GM12873 (cell line): Measurements from ENCODE around the gene ZNF444.

Experiments used
- CTCF ChIP-seq: IDR thresholded peaks from 2 replicates; pipeline ENCODE4 v1.5.1; 2012; ENCODE audit warnings: low read depth, mild to moderate bottlenecking, moderate library complexity, low read length, control low read depth; ENCODE audit not compliant: insufficient read depth; ENCODE audit errors: missing control alignments

ZNF444 gene

GRCh38 chr19:56110515-56111448 is 30.3 kb upstream of the ZNF444 start:
- no peak for TF ChIP-seq CTCF

GRCh38 chr19:56111601-56112312 is 29.3 kb upstream of the ZNF444 start:
- TF ChIP-seq CTCF, result no peak

GRCh38 chr19:56112313-56112709 is 28.8 kb upstream of the ZNF444 start:
- TF ChIP-seq CTCF, result no peak

- TF ChIP-seq CTCF, result no peak
These were observed 27.9 kb upstream of the ZNF444 start for GRCh38 chr19:56113074-56113632.

- no peak for TF ChIP-seq CTCF
These were observed 26.9 kb upstream of the ZNF444 start for GRCh38 chr19:56114051-56114777.

- no peak for TF ChIP-seq CTCF
These were observed 26.3 kb upstream of the ZNF444 start for GRCh38 chr19:56114778-56115110.
